NCI-H1048 (cell line): ENCODE results near the gene TEX19.
"Not testable (repeated sequence)": the region's sequence is repeated elsewhere in the genome, so short reads cannot be mapped to it uniquely, and the experiment has no call there.

Experiments used
- DNase-seq: peaks from one replicate; lab custom pipeline; 2025; lab: John Stamatoyannopoulos, UW

The TEX19 gene

DNA sequence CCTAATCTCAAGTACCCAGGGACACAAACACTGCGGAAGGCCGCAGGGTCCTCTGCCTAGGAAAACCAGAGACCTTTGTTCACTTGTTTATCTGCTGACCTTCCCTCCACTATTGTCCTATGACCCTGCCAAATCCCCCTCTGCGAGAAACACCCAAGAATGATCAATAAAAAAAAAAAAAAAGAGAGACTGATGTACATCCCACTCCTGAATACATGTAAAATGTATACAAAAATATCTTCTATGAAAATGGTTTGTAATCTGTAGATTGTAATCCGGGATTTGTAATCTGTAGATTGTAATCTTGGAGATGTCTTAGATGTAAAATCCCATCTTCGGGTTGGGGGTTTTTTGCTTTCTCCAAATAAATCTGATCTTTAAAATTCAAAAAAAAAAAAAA lies 18.2 kb downstream of the TEX19 start:
- DNase-seq = not testable (repeated sequence)

DNA sequence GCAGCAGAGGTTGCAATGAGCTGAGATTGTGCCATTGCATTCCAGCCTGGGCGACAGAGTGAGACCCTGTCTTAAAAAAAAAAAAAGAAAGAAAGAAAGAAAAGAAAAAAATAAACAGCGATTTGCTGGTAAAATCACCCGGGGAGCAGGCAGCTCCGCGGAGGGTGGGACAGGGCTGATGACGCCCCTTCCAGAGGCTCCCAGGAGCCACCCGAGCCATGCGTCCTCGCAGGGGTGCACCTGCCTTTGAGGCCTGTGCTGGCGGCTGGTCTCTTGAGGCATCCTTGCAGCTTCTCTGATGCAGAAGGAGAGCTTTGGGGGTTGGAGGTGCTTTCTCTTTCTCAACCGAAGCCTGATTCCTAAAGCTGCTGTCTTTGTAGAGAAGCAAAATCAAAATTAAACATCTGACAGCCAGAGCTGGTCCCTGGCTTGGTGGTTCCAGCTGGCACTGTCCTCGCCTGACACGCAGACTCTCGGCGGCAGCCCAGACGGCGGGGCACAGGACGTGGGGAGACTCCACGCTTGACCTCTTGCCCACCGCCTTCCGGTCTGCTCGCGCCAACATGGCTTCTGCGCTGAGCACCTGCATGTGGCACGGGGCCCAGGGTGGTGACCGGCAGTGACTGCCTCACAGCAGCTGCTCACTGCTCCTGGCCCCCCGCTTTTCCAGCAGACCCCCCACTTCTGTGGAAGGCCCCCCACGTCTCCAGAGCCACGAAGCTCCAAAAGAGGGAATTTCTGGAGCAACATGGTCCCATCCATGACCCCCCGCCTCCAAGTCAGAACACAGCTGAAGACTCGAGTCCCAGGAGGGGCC lies 19.1 kb downstream of the TEX19 start:
- DNase-seq = no peak

DNA sequence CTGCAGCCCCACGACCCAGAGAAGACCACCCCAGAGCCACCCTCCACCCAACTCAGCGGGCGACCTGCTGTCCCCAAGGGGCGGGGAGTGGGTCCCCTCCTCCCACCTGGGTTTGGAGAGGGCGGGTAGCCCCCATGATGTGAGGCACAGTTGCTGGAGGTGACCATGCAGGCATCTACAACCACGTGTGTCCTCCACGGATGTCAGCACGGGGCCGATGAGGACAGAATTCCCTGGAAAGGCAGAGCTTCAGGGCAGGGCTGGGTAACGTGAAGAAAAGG lies 19.6 kb downstream of the TEX19 start:
- no peak for DNase-seq

DNA sequence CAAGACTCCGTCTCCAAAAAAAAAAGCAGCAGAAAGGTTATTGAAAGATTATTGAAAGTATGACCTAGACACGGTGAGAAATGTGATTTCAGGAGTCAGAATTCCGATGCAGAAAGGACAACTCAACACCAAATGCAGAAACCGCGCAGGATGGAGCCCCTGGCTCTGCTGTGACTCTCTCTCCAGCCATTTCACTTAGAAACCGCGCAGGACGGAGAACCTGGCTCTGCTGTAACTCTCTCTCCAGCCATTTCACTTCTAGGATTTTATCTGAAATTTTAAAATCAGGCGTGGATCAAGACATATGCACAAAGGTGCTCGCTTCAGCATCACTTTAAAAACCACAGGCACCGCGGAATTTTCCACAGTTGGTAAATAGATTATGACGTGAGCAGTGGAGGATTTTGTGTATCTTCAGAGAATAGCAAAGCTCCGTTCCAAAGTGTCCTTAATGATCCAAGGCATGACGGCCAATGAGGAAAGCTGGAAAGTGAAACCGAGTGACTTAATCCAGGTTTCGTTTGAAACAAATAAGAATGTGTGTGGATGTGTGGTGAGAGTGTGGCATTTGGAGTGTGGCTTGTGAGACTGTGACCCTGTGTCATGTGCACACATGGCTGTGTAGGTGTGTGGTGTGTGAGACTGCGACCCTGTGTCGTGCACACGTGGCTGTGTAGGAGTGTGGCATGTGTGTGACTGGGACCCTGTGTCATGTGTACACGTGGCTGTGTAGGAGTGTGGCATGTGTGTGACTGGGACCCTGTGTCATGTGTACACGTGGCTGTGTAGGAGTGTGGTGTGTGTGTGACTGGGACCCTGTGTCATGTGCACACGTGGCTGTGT lies 22.0 kb downstream of the TEX19 start:
- DNase-seq = no peak

DNA sequence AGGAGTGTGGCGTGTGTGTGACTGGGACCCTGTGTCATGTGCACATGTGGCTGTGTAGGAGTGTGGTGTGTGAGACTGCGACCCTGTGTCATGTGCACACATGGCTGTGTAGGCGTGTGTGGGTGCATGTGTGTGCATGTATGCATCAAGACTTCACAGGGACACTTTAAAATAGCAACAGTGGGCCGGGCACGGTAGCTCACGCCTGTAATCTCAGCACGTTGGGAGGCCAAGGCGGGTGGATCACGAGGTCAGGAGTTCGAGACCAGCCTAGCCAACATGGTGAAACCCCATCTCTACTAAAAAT lies 22.6 kb downstream of the TEX19 start:
- not testable (repeated sequence) for DNase-seq

DNA sequence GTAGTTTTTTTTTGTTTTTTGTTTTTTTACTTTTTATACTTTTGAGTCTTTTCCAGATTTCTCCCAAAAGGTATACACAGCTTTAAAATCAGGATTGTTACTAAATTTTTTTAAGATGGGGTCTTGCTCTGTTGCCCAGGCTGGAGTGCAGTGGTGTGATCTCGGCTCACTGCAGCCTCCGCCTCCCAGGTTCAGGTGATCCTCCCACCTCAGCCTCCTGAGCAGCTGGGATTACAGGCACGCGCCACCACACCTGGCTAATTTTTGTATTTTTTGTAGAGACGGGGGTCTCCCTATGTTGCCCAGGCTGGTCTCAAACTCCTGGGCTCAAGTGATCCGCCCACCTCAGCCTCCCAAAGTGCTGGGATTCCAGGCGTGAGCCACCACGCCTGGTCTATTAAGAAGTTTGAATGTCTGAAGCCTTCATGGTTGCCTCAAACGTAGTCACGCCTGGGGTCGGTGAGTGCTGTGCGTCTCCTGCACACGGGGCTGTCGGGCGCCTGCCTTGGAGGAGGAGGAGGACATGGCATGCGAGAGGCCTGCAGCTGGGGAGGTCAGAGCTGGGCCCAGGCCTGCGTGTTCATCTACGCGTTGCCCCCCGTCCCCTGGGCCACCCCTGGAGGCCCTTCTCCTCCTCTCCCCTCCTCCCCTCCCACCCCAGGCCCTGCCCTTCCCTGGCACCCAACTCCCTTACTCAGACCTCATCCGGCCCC lies 23.3 kb downstream of the TEX19 start:
- DNase-seq = not testable (repeated sequence)

DNA sequence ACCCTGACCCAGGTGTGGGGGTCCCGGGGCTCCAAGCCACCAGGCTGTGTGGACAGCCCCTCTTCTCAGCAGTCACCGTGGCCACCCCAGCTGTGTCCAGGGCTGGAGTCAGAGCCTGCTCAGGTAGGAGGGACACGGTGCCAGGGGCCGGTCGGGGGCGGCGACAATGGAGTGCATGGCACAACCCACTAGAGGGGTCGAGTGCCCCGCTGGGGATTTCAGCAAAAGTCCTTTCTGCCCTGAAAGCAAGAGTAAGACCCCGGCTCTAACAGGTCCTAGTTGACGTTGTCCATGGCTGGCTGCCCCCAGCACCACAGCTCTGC lies 23.8 kb downstream of the TEX19 start:
- DNase-seq = no peak

DNA sequence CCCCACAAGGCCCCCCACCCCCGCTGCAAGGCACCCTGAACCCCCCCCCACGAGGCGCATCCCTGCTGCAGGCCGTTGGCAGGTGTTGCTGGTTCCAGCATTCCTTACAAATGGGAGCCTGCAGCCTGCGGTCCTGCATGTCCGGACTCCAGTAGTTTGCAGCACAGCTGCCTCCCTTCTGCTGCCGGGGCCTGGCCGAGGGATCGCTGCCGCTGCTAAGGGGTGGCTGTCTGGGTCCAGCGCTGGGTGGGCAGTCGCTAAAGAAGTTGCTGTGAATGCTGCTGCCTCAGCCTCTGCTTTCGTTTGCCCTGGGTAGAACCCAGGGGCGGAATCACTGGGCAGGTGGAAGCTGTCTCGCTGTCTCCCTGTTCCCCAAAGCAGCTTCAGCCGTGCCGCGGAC lies 24.4 kb downstream of the TEX19 start:
- no peak for DNase-seq

DNA sequence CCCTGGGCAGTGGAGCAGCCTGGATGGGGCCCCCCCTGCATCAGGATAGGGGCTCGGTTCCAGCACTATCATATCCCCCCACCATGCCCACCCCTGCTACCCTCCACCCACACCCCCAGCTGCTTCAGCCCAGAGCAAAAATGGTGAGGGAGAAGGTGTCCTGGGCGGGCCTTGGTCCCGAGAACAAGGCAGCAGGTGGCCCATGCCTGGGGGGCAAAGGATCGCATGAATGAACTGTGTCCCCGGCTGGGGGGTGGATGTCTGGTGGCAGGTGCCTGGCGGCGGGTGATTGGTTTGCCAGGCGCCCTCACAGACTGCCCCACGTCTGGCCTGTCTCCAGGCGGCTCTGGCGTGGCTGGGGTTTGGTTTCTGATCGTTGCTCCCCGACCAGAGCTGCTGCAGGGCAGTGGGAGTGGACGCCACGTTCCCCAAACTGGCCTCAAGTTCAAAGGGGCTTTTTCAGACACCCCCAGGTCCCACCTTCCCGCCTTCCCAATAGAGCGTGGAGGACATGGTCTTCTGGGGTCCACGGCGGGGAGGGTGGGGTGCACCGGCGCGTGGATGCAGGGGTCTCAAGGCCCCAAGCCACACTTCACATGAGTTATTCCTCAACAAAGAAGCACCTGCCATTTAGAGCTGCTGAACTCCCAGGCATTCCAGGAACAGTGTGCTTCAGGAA lies 25.1 kb downstream of the TEX19 start:
- DNase-seq = no peak

DNA sequence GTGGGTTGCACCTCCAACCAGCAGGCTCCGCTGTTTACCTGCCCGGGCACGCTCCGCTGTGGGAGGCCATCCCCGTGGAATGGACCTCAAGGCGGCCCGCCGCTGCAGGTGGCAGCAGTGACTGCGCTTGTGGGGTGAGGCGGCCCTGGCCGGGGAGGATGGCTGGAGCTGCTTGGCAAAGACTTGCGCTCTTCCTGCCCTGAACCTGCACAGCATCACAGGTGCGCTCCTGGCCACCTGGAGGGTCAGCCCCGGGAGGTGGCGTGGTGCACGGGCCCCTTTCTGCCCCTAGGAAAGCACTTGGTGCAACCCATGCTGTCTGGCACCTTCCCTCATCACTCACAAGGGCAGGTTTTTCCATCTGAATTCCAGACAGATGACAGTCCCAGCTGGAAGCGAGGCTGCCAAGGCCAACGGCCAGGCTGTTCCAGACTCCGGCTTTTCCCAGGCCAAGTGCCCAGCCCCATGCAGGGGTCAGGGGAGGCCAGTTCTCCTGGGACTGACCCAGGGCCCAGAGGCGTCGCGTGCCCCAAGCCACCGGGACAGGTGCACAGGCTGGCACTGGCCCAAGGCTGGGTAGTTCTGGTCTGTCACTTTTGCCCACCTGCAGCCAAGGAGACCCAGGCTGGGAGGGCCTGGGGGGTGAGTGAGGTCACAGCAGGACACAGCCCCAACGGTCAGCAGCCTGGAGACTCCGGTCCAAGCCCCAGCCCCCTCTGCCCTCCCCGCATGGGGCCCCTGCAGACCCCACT lies 25.9 kb downstream of the TEX19 start:
- no peak for DNase-seq

DNA sequence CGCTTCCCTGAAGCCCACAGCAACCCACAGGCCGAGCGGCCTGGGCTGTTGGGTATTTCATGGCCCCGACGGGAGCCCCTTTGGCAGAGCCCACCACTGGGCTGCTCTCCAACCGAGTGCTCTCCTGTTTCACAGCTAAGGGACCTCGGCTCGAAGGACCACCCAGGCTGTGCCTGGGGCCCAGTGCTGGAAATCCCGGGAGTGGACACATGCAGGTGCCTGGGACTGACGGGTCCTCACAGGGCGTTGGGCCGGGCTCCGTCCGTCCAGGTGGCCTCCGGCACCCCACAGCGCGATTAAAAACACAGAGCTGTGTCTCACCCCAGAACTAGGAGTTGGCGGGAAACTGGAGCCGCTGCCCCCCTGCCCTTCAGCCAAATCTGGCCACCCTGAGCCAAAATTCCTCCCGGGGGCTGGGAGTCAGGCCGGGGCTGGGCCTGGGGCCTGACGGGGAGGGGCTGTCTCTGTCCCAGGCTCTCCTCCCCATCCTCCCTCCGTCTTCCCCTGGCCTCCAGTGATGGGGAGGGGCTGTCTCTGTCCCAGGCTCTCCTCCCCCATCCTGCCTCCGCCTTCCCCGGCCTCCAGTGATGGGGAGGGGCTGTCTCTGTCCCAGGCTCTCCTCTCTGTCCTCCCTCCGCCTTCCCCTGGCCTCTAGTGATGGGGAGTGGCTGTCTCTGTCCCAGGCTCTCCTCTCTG lies 26.7 kb downstream of the TEX19 start:
- no peak for DNase-seq

DNA sequence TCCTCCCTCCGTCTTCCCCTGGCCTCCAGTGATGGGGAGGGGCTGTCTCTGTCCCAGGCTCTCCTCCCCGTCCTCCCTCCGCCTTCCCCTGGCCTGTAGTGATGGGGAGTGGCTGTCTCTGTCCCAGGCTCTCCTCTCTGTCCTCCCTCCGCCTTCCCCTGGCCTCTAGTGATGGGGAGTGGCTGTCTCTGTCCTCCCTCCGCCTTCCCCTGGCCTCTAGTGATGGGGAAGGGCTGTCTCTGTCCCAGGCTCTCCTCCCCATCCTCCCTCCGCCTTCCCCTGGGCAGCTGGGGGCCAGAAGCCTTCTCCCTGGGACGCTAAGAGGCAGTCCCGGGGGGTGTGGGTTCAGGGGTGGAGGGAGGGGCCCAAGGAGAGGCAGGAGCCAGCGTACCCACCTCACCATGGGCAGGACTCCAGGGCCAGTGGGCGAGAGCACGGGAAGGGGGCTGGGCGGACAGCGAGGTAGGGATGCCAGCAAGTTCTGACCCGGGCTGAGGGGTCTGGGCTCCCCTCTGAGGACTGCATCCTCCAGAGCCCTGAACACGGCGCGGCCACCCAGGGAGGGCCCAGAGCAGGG lies 27.3 kb downstream of the TEX19 start:
- DNase-seq = no peak

DNA sequence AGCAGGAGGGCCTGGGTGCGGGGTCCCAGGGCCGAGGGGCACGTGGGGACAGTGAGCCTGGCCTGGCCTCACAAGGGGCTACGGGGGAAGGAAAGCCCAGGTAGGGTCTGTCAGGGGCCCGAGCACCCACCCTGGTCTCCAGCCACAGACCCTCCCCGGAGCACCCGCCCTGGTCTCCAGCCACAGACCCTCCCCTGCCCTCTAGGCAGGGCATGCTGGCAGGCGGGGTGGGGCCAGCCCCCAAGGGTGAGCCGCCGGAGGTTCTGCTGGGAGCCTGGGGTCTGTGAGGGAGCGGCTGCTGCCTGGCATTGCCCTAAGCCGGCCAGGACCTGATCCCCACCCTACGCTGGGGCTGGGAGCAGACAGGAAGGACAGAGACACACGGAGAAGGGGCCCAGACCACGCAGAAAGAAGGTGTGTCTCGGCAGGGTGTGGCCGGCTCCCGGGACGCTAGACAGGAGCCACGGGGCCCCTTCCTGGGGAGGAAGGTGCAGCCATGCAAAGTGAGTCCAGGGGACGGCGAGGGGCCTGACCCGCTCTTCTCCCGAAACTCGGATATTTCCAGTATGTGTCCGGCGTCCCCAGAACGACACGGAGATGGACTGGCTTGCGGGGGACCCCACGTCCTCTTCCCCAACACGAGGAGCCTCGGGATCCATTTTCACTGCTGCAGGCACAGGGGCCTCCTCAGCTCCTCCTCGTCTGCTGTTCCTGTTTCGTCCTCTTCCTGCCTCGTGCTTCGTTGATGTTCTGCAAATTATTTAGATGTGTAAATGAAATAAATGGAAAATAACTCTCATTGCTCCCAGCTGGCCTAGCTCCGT lies 28.0 kb downstream of the TEX19 start:
- DNase-seq = no peak

DNA sequence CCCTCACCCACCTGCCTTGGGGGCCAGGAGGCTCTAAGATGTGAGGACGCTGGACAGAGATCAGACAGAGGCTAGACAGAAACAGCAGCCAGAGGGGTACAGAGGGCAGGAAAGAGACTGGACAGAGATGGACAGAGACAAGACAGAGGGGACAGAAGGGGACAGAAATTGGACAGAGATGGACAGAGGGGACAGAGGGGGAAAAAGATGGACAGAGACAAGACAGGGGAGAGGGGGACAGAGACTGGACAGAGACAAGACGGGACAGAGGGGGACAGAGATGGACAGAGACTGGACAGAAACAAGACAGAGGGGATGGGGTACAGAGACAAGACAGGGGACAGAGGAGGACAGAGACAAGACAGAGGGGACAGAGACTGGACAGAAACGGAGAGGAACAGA lies 28.7 kb downstream of the TEX19 start:
- DNase-seq = no peak

DNA sequence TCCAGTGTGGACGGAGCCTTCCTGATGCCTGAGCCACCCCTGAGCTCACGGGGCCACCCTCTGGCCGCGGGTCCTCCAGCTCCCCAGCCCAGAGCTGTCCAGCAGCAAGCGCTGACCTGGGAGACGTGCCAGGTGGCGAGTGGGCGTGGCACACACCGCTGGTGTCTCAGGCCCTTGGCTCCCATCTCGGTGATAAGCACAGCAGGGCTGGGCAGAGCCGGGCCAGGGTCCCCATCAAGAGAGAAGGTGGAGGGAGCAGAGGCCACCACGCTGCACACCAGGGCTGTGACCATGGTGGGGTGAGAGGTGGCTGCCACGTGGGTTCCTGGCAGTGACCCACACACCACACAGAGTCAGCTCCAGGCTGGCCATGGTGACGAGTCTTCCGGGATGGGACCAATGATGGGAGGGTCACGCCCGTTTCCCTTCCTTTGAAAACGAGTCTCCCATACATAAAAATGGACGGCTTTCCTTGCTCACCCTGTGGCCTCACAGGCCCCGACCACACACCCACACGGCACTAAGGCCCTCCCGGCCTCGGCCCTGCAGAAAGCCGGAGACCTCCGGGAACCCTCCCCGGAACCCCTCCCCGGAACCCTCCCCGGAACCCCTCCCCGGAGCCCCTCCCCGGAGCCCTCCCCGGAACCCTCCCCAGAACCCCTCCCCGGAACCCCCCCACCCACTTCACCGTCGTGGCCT lies 29.3 kb downstream of the TEX19 start:
- no peak for DNase-seq

DNA sequence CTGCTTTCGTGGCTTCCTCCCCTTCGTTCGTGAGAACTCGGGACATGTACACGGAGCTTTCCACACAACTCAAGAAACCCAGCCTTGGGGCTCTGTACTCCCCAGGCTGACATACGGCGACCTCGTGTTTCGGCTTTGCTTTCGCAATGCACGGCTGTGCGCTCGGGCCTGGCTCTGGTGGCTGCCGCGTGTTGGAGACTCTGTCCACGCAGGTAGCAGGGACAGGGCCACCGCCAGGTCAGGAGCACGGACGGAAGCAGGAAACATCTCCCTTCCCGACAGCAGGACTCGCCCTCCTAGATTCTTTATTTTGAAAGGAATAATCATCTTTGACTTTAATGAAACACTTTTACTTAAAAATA lies 29.9 kb downstream of the TEX19 start:
- DNase-seq = no peak

DNA sequence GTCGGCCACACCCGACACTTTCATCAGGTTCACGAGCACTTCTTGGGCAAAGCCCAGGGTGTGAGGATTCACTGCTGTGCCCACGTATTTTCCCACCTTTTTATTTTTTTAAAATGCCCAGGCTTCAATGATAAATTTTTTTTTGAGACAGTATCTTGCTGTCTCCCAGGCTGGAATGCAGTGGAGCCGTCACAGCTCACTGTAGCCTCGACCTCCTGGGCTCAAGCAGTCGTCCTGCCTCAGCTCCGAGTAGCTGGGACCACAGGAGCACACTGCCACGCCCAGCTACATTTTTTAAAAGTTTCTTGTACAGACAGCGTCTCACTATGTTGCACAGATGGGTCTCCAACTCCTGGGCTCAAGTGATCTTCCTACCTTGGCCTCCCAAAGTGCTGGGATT lies 30.3 kb downstream of the TEX19 start:
- DNase-seq = no peak

DNA sequence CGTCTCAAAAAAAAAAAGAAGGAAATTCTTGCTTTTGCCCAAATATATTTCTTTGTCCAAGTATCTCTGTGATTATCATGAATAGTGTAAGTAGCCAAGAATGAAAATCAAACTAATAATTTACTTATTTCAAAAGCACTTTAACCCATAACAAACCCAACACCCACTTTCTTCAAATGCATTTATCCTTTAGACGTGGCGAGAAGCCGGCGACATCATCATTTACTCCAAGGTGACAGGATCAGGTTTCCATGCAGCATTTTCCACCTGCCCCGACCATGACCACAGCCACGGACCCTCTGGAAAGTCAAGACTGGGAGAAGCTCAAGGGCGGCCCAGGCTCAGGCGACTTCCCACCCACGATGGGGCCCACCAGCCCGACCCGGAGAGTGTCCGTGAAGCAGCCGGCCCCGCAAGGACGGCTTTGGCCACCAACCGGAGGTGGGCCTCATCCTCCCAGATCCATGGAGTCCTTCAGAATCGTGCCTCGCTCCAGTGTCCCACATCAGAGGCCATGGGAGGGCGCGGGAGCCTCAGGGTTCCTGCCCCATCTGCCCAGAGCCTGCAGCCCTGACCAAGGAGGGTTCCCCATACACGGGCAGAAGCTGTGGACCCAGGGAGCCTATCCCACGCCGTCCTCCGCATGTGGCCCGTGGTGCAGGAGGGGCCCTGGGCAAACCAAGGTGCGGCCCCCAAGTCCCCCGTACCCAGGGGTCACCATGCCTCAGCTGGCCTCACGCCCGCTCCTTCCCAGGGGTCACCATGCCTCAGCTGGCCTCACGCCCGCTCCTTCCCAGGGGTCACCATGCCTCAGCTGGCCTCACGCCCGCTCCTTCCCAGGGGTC lies 31.2 kb downstream of the TEX19 start:
- DNase-seq = no peak
